ENCODE data around the gene MBP. TPM values are rescaled to one million over a fixed set of nuclear protein-coding genes. Genes with fewer than 3 reads are reported as not detected.

MBP gene
- total and polyA plus RNA-seq, 8 donors: 6.3 to 33.5 (median 20.7) TPM

DNA sequence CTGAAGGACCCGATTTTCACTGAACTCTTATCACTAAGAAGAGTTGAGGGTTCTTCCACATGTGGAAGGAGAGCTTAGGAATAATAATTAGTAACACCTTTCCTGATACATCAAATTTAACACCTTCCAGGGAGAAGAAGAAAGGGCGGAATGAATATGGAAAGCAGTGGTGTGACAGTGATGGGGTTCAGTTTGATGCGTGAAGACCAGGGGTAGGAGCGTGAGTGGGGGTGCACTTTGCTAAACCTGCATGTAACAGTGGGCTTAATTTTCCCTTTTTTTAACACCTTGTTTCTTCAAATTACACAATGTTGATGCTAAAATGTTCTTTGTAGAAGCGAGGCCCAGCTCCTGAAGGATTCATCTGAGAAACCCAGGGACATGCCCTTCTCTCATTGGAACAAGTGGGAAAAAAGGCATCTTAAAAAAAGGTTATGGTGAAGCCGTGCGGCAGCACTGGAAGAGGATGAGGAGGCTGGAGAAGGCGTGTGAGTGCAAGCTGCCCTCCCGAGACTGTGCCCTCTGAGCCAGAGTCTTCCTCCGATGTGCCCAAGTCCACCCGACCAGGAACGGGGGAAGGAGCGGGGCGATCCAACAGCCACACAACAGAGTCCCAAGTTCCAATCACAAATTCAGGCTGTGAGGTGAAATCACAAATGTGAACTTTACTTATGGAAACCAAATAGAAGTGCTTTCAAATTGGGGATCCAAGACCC, 80.8 kb downstream of the MBP start:
- 93% methylated on average over 14 of the region's 14 CpGs for WGBS, 2 donors
- intact Hi-C loops (cut with DNase I): no loop called here
- no peaks in the 10 kb centered on the region for H3K36me3 ChIP-seq
- TF ChIP-seq, protein P1, sequence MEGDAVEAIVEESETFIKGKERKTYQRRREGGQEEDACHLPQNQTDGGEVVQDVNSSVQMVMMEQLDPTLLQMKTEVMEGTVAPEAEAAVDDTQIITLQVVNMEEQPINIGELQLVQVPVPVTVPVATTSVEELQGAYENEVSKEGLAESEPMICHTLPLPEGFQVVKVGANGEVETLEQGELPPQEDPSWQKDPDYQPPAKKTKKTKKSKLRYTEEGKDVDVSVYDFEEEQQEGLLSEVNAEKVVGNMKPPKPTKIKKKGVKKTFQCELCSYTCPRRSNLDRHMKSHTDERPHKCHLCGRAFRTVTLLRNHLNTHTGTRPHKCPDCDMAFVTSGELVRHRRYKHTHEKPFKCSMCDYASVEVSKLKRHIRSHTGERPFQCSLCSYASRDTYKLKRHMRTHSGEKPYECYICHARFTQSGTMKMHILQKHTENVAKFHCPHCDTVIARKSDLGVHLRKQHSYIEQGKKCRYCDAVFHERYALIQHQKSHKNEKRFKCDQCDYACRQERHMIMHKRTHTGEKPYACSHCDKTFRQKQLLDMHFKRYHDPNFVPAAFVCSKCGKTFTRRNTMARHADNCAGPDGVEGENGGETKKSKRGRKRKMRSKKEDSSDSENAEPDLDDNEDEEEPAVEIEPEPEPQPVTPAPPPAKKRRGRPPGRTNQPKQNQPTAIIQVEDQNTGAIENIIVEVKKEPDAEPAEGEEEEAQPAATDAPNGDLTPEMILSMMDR (IDR thresholded peaks at IDR 0.05): no peak
- FAIRE-seq: no peak
- peaks cover 0 to 9% (median 0%) of the 10 kb centered on the region in 3 donors for H3K4me1 ChIP-seq
- no peak for ATAC-seq
- peak in 1 of 6 donors; percentile 8 for DNase-seq
- no peaks in the 10 kb centered on the region for H3K27me3 ChIP-seq
- H3K9me3 ChIP-seq: no peaks in the 10 kb centered on the region
- no peak overlapping the region for H3K4me3 ChIP-seq
- H3K27ac ChIP-seq: no peak overlapping the region

DNA sequence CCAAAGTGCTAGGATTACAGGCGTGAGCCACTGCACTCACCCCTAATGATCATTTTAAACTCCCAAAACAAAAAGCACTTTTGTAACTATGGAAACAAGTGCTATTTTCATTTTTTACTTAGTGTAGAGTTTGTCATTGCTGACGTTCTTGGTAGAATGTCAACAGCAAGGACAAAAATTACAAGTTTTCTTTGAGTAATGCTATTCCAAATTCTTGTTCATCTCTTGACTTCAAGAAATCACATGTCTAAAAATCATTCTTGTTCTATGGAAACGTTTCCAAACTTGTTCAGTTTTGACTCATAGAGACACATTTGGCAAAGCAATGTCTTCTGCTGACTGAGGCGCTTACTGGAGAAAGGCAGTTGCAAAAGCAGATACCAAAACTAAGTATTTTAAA, 82.6 kb downstream of the MBP start:
- TF ChIP-seq, protein P1 (IDR thresholded peaks at IDR 0.05): no peak

DNA sequence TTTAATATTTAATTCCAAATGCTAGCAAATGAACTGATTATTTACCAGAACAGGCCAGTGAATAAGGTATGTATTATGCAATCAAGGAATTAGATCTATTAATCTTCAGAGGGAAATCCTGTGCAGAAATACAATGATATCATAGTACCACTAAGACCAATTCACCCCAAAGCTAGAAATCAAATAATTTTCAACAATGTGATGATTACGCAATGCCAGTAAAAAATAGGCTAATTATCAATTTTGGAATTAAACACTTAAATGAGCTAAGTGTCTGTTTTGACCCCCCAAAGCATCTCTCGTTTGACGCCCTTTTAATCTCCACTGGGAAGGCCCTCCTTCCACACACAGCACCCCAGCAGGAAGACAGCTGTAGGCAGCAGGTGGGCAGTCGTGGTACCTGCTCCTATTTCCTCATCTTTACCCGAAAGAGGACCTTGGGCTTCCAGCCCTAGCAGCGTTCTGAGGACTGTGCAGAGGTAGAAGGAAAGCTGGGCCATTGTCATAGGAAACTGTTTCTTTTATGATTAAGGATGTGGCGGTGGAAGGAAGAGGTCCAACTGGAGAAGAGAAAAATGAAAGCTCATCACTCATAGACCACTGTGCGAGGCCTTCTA, 84.7 kb downstream of the MBP start:
- no peak for ATAC-seq

More for the DNA sequence above, 82.6 kb downstream of the MBP start:
- FAIRE-seq (no peak), DNase-seq (no peak), ATAC-seq (peak in 1 of 4 donors; percentile 18)
- no peaks in the 10 kb centered on the region for H3K4me1 ChIP-seq
- 74 to 76% methylated on average over 4 of the region's 4 CpGs for WGBS, 2 donors
- no peaks in the 10 kb centered on the region for H3K27me3 ChIP-seq
- no peaks in the 10 kb centered on the region for H3K9me3 ChIP-seq
- no peaks in the 10 kb centered on the region for H3K36me3 ChIP-seq
- intact Hi-C loops (cut with DNase I): no loop called here
- H3K4me3 ChIP-seq: no peak overlapping the region
- no peak overlapping the region for H3K27ac ChIP-seq

DNA sequence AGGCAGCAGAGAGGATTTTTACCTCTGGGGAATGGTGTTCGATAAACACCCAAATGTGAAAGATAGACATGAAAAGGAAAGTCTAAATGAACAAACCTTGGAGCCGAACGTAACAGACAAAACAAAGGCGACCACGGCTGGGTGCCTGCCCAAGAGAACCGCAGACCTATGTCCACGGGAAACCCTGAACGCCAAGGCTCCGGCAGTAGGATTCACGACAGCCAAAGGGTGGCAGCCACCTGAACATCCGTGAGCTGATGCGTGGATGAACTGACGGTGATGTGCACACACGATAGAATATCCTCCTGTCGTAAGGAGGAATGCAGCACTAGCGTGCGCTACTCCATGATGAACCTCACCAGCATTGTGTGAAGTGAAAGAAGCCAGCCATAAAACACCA, 85.6 kb downstream of the MBP start:
- H3K4me1 ChIP-seq: no peaks in the 10 kb centered on the region
- intact Hi-C loops (cut with DNase I): no loop called here
- H3K27ac ChIP-seq: no peak overlapping the region
- TF ChIP-seq, protein P1 (IDR thresholded peaks at IDR 0.05): no peak
- 95 to 97% methylated on average over 17 of the region's 17 CpGs for WGBS, 2 donors
- H3K27me3 ChIP-seq: no peaks in the 10 kb centered on the region
- DNase-seq (no peak), ATAC-seq (no peak), FAIRE-seq (no peak)
- no peaks in the 10 kb centered on the region for H3K36me3 ChIP-seq
- H3K9me3 ChIP-seq: no peaks in the 10 kb centered on the region
- no peak overlapping the region for H3K4me3 ChIP-seq

More for the DNA sequence above, 84.7 kb downstream of the MBP start:
- WGBS, 2 donors: 82 to 88% methylated on average over 8 of the region's 8 CpGs
- TF ChIP-seq, protein P1 (IDR thresholded peaks at IDR 0.05): no peak
- Histone ChIP-seq H3K27me3 (no peaks in the 10 kb centered on the region), H3K27ac (no peak overlapping the region), H3K9me3 (no peaks in the 10 kb centered on the region), H3K4me1 (no peaks in the 10 kb centered on the region), H3K4me3 (no peak overlapping the region), H3K36me3 (no peaks in the 10 kb centered on the region)
- FAIRE-seq (no peak), DNase-seq (no peak)
- intact Hi-C loops (cut with DNase I): no loop called here

DNA sequence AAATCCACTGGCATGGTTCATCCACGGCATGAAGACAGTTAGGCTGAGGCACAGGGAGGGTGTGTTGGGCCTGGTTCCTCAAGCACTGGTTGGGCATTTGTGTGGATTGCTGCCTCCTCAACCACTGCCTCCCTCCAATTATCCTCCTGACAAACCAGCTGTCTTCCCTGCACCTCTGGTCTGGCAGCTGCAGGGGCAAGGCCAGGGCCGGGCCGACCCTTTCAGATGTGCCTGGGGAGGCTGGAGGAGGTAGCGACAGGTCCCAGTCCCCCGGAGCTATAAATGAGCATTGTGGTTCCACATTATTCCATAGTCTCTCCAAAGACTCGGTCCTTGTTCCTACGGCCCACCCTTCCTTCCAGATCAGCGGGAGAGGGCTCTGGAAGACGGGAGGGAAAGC, 86.2 kb downstream of the MBP start:
- TF ChIP-seq, protein P1 (IDR thresholded peaks at IDR 0.05): no peak
- intact Hi-C loops (cut with DNase I): no loop called here
- Histone ChIP-seq H3K4me1 (no peaks in the 10 kb centered on the region), H3K27me3 (no peaks in the 10 kb centered on the region), H3K4me3 (no peak overlapping the region), H3K27ac (no peak overlapping the region), H3K9me3 (no peaks in the 10 kb centered on the region), H3K36me3 (no peaks in the 10 kb centered on the region)
- ATAC-seq (no peak), DNase-seq (no peak), FAIRE-seq (no peak)
- 73 to 75% methylated on average over 9 of the region's 9 CpGs for WGBS, 2 donors
